ENCODE measurements around the gene CNTNAP2.

DNA sequence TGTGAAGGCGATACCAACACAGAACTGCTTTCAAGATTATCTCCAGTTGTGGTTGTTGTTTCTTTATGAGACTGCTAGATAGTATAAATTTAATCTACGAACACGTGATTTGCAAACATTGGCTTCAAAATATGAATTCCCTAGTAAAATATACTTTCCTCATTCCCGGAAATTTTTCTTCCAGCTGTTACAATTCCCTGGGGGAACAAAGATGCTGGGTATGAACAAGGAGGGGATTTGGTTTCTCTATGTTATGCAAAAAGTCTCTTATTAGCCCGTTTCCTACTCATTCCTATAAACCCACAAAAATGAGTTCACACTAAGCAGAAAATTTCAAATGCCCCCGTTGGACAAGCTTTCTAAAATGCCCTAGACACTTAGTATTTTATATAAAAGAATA, 928.3 kb downstream of the CNTNAP2 start:
- TF ChIP-seq, protein P1, sequence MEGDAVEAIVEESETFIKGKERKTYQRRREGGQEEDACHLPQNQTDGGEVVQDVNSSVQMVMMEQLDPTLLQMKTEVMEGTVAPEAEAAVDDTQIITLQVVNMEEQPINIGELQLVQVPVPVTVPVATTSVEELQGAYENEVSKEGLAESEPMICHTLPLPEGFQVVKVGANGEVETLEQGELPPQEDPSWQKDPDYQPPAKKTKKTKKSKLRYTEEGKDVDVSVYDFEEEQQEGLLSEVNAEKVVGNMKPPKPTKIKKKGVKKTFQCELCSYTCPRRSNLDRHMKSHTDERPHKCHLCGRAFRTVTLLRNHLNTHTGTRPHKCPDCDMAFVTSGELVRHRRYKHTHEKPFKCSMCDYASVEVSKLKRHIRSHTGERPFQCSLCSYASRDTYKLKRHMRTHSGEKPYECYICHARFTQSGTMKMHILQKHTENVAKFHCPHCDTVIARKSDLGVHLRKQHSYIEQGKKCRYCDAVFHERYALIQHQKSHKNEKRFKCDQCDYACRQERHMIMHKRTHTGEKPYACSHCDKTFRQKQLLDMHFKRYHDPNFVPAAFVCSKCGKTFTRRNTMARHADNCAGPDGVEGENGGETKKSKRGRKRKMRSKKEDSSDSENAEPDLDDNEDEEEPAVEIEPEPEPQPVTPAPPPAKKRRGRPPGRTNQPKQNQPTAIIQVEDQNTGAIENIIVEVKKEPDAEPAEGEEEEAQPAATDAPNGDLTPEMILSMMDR (IDR thresholded peaks at IDR 0.05; ENCODE audit: insufficient read depth, low read length, poor library complexity, severe bottlenecking): no peak
- TF ChIP-seq EZH2phosphoT487 (conservative IDR thresholded peaks at IDR 0.05; ENCODE audit: low read length): no peak
